ENCODE data around the gene PRDM8.

GRCh38 chr4:80198441-80198837, 1.1 kb downstream of the PRDM8 start:
- TF ChIP-seq CTCF (conservative IDR thresholded peaks at IDR 0.05; ENCODE audit: low read depth, low read length) (no peak), POLR2A (IDR thresholded peaks at IDR 0.05; ENCODE audit: low read depth, low read length) (no peak), RAD21 (IDR thresholded peaks at IDR 0.05; ENCODE audit: low read length) (no peak), NFE2L2 (IDR thresholded peaks at IDR 0.05; ENCODE audit: low read depth, low read length) (no peak), MAZ (IDR thresholded peaks at IDR 0.05; ENCODE audit: borderline replicate concordance, low read depth, low read length) (no peak), USF2 (IDR thresholded peaks at IDR 0.05; ENCODE audit: low read depth, low read length) (no peak), FOS (IDR thresholded peaks at IDR 0.05; ENCODE audit: low read depth, low read length) (no peak), CEBPB (IDR thresholded peaks at IDR 0.05; ENCODE audit: low read depth, low read length) (no peak), CHD1 (IDR thresholded peaks at IDR 0.05; ENCODE audit: low read depth, low read length) (no peak), RFX5 (IDR thresholded peaks at IDR 0.05; ENCODE audit: low read depth, low read length) (no peak), MAFK (IDR thresholded peaks at IDR 0.05; ENCODE audit: low read depth, low read length) (no peak), BHLHE40 (IDR thresholded peaks at IDR 0.05; ENCODE audit: low read depth, low read length) (no peak), MXI1 (IDR thresholded peaks at IDR 0.05; ENCODE audit: borderline replicate concordance, low read depth, low read length) (no peak)
